ENCODE measurements around the gene GTPBP3.
"Not testable (repeated sequence)": the region's sequence is repeated elsewhere in the genome, so short reads cannot be mapped to it uniquely, and the experiment has no call there.

The GTPBP3 gene

GRCh38 chr19:17336872-17337674, at the start of gene GTPBP3:
Gene GTPBP3 (plus strand): TSS chr19:17337553. CDS start chr19:17337612, 59 bp downstream.
- peak; percentile 98 to 99 for DNase-seq

- DNase-seq, result peak in 1 of 2 experiments; percentile 30
Measured at GRCh38 chr19:17289489-17289888, 47.9 kb upstream of the GTPBP3 start.

- DNase-seq, result no peak
Measured at GRCh38 chr19:17292301-17293074, 44.9 kb upstream of the GTPBP3 start.

GRCh38 chr19:17293605-17294004, 43.7 kb upstream of the GTPBP3 start:
- no peak for DNase-seq

GRCh38 chr19:17294051-17294891, 43.1 kb upstream of the GTPBP3 start:
- DNase-seq, result no peak

- DNase-seq, result not testable (repeated sequence)
Measured at GRCh38 chr19:17295551-17295950, 41.8 kb upstream of the GTPBP3 start.

- no peak for DNase-seq
Measured at GRCh38 chr19:17296273-17296672, 41.1 kb upstream of the GTPBP3 start.

- no peak for DNase-seq
Measured at GRCh38 chr19:17296976-17297375, 40.4 kb upstream of the GTPBP3 start.

- no peak for DNase-seq
Measured at GRCh38 chr19:17300992-17301619, 36.2 kb upstream of the GTPBP3 start.

GRCh38 chr19:17302391-17303166, 34.8 kb upstream of the GTPBP3 start:
- no peak for DNase-seq

- peak; percentile 92 to 93 for DNase-seq
Measured at GRCh38 chr19:17303167-17303939, 34.0 kb upstream of the GTPBP3 start, which contains the start of gene ABHD8. Gene ABHD8 (minus strand): TSS chr19:17303425. CDS start chr19:17301616, 1,809 bp downstream.

GRCh38 chr19:17303940-17304267, 33.4 kb upstream of the GTPBP3 start:
- DNase-seq, result no peak

- no peak for DNase-seq
Measured at GRCh38 chr19:17304386-17305215, 32.8 kb upstream of the GTPBP3 start.

- no peak for DNase-seq
Measured at GRCh38 chr19:17305216-17305516, 32.2 kb upstream of the GTPBP3 start.

- peak; percentile 99 to 100 for DNase-seq
Measured at GRCh38 chr19:17305517-17306284, 31.7 kb upstream of the GTPBP3 start, which contains the start of gene MRPL34. Gene MRPL34 (plus strand): TSS chr19:17305872. CDS start chr19:17305893, 21 bp downstream.

- DNase-seq, result peak in 1 of 2 experiments; percentile 50
Measured at GRCh38 chr19:17306285-17306714, 31.1 kb upstream of the GTPBP3 start.

- DNase-seq, result no peak
Measured at GRCh38 chr19:17307876-17308377, 29.4 kb upstream of the GTPBP3 start.

- DNase-seq, result peak; percentile 99 to 100
Measured at GRCh38 chr19:17309198-17309964, 28.0 kb upstream of the GTPBP3 start, which contains the start of gene DDA1. Gene DDA1 (plus strand): TSS chr19:17309563. CDS start chr19:17309655, 92 bp downstream.

Data from NCI-H2081 (cell line).